ENCODE measurements around the gene NPAS3. TPM values are rescaled to one million over a fixed set of nuclear protein-coding genes. Genes with fewer than 3 reads are reported as not detected.

Gene NPAS3
- total and polyA plus RNA-seq, 2 donors (not counting 1 experiment from before 2014, with no cell fraction given): 0.10 to 0.50 TPM

- DNase-seq (ENCODE audit: low read depth in 2 of 2): peak in 1 of 2 donors; percentile 20
- no peaks in the 10 kb centered on the region for H3K4me1 ChIP-seq (ENCODE audit: control insufficient read depth, extremely low read depth, insufficient read depth, low read length)
- H3K9ac ChIP-seq (ENCODE audit: insufficient read depth, low read length): no peak overlapping the region
- no peak overlapping the region for H3K4me2 ChIP-seq (ENCODE audit: extremely low read depth, insufficient read depth, low read length)
- no peaks in the 10 kb centered on the region for H3K9me3 ChIP-seq (ENCODE audit: control insufficient read depth, insufficient read depth, low read depth, low read length)
- no peaks in the 10 kb centered on the region for H3K36me3 ChIP-seq (ENCODE audit: control insufficient read depth, insufficient read depth, low read length)
- no peaks in the 10 kb centered on the region for H3K79me2 ChIP-seq (ENCODE audit: control insufficient read depth, insufficient read depth, low read length)
- TF ChIP-seq, protein P1, sequence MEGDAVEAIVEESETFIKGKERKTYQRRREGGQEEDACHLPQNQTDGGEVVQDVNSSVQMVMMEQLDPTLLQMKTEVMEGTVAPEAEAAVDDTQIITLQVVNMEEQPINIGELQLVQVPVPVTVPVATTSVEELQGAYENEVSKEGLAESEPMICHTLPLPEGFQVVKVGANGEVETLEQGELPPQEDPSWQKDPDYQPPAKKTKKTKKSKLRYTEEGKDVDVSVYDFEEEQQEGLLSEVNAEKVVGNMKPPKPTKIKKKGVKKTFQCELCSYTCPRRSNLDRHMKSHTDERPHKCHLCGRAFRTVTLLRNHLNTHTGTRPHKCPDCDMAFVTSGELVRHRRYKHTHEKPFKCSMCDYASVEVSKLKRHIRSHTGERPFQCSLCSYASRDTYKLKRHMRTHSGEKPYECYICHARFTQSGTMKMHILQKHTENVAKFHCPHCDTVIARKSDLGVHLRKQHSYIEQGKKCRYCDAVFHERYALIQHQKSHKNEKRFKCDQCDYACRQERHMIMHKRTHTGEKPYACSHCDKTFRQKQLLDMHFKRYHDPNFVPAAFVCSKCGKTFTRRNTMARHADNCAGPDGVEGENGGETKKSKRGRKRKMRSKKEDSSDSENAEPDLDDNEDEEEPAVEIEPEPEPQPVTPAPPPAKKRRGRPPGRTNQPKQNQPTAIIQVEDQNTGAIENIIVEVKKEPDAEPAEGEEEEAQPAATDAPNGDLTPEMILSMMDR (conservative IDR thresholded peaks at IDR 0.05 in 1 of 2, IDR thresholded peaks at IDR 0.05 in 1 of 2; ENCODE audit: low read depth in 1 of 2, low read length in 2 of 2): no peak
- TF ChIP-seq EZH2 (IDR thresholded peaks at IDR 0.05; ENCODE audit: low read length, missing control alignments): no peak
- H3K4me3 ChIP-seq (replicated peaks in 1 of 4; ENCODE audit: control extremely low read depth in 1 of 4, insufficient read depth in 1 of 4, low read depth in 3 of 4, low read length in 4 of 4): no peak overlapping the region
- H3K27me3 ChIP-seq (ENCODE audit: control insufficient read depth, insufficient read depth, low read length): no peaks in the 10 kb centered on the region
- H4K20me1 ChIP-seq (ENCODE audit: control insufficient read depth, extremely low read depth, insufficient read depth, low read length): no peaks in the 10 kb centered on the region
- H2AFZ ChIP-seq (ENCODE audit: low read length): no peak overlapping the region
- no peak overlapping the region for H3K27ac ChIP-seq (ENCODE audit: insufficient read depth, low read length)
These were observed 333.2 kb downstream of the NPAS3 start for GRCh38 chr14:33271891-33272290.

- H3K4me1 ChIP-seq (ENCODE audit: control insufficient read depth, extremely low read depth, insufficient read depth, low read length): no peaks in the 10 kb centered on the region
- no peak for DNase-seq (ENCODE audit: low read depth in 2 of 2)
- no peaks in the 10 kb centered on the region for H3K27me3 ChIP-seq (ENCODE audit: control insufficient read depth, insufficient read depth, low read length)
- H3K4me2 ChIP-seq (ENCODE audit: extremely low read depth, insufficient read depth, low read length): no peak overlapping the region
- TF ChIP-seq, protein P1 (conservative IDR thresholded peaks at IDR 0.05 in 1 of 2, IDR thresholded peaks at IDR 0.05 in 1 of 2; ENCODE audit: low read depth in 1 of 2, low read length in 2 of 2): no peak
- no peak for TF ChIP-seq EZH2 (IDR thresholded peaks at IDR 0.05; ENCODE audit: low read length, missing control alignments)
- no peaks in the 10 kb centered on the region for H4K20me1 ChIP-seq (ENCODE audit: control insufficient read depth, extremely low read depth, insufficient read depth, low read length)
- no peak overlapping the region for H2AFZ ChIP-seq (ENCODE audit: low read length)
- H3K9ac ChIP-seq (ENCODE audit: insufficient read depth, low read length): no peak overlapping the region
- no peaks in the 10 kb centered on the region for H3K36me3 ChIP-seq (ENCODE audit: control insufficient read depth, insufficient read depth, low read length)
- H3K27ac ChIP-seq (ENCODE audit: insufficient read depth, low read length): no peak overlapping the region
- no peaks in the 10 kb centered on the region for H3K79me2 ChIP-seq (ENCODE audit: control insufficient read depth, insufficient read depth, low read length)
- no peak overlapping the region for H3K4me3 ChIP-seq (replicated peaks in 1 of 4; ENCODE audit: control extremely low read depth in 1 of 4, insufficient read depth in 1 of 4, low read depth in 3 of 4, low read length in 4 of 4)
- H3K9me3 ChIP-seq (ENCODE audit: control insufficient read depth, insufficient read depth, low read depth, low read length): no peaks in the 10 kb centered on the region
These were observed 335.3 kb downstream of the NPAS3 start for GRCh38 chr14:33273978-33274377.

DNA sequence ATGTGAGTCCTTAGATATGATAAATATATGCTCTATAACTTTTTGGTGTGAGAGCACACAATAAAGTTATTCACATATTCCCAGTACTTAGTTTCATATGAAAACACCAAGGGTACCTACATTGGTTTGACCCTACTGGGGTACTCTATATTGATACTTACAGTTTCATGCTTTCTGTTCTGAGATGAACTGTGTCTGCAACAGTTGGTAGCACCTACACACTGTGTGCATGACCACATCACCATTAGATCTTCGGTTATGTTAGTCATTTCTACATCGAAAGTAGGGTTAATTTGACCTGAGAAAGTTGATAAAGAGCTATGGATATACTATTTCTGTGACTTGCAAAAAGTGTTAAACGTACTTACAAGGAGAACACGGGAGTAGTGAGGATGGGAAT, 337.2 kb downstream of the NPAS3 start:
- TF ChIP-seq, protein P1 (conservative IDR thresholded peaks at IDR 0.05 in 1 of 2, IDR thresholded peaks at IDR 0.05 in 1 of 2; ENCODE audit: low read depth in 1 of 2, low read length in 2 of 2): no peak
- no peak for TF ChIP-seq EZH2 (IDR thresholded peaks at IDR 0.05; ENCODE audit: low read length, missing control alignments)
- H3K27me3 ChIP-seq (ENCODE audit: control insufficient read depth, insufficient read depth, low read length): no peaks in the 10 kb centered on the region
- H3K9me3 ChIP-seq (ENCODE audit: control insufficient read depth, insufficient read depth, low read depth, low read length): no peaks in the 10 kb centered on the region
- no peaks in the 10 kb centered on the region for H3K4me1 ChIP-seq (ENCODE audit: control insufficient read depth, extremely low read depth, insufficient read depth, low read length)
- no peak overlapping the region for H3K4me2 ChIP-seq (ENCODE audit: extremely low read depth, insufficient read depth, low read length)
- no peaks in the 10 kb centered on the region for H3K79me2 ChIP-seq (ENCODE audit: control insufficient read depth, insufficient read depth, low read length)
- DNase-seq (ENCODE audit: low read depth in 2 of 2): no peak
- H4K20me1 ChIP-seq (ENCODE audit: control insufficient read depth, extremely low read depth, insufficient read depth, low read length): no peaks in the 10 kb centered on the region
- no peak overlapping the region for H3K9ac ChIP-seq (ENCODE audit: insufficient read depth, low read length)
- no peak overlapping the region for H3K27ac ChIP-seq (ENCODE audit: insufficient read depth, low read length)
- H3K4me3 ChIP-seq (replicated peaks in 1 of 4; ENCODE audit: control extremely low read depth in 1 of 4, insufficient read depth in 1 of 4, low read depth in 3 of 4, low read length in 4 of 4): no peak overlapping the region
- no peak overlapping the region for H2AFZ ChIP-seq (ENCODE audit: low read length)
- no peaks in the 10 kb centered on the region for H3K36me3 ChIP-seq (ENCODE audit: control insufficient read depth, insufficient read depth, low read length)
